K562 (cell line): Measurements from ENCODE around the gene SAPCD1. TPM values are rescaled to one million over a fixed set of nuclear protein-coding genes. Genes with fewer than 3 reads are reported as not detected.
A peak's percentile ranks its signal among the peaks of the same experiment; 100 is the strongest.

Experiments
- BHLHE40 ChIP-seq: IDR thresholded peaks from 2 replicates; pipeline ENCODE4 v1.6.1; 2011; ENCODE audit warnings: low read length, improper control_type of control experiment
- CC2D1A ChIP-seq: fragments of 450-650 bp; IDR thresholded peaks from 2 replicates; pipeline ENCODE4 v1.6.1; 2017; ENCODE audit warnings: mild to moderate bottlenecking
- DPF2 ChIP-seq: fragments of 450-650 bp; IDR thresholded peaks from 2 replicates; pipeline ENCODE4 v1.6.1; 2016
- FOSL1 ChIP-seq: fragments of 200-800 bp; sonication (Bioruptor generic); conservative IDR thresholded peaks from 2 replicates; pipeline ENCODE4 v1.6.1; 2016; ENCODE audit warnings: missing genetic modification characterization, missing compliant biosample characterization
- GABPB2 ChIP-seq: fragments of 250-450 bp; sonication (Bioruptor Pico); conservative IDR thresholded peaks from 2 replicates; pipeline ENCODE4 v1.5.1; 2021; ENCODE audit warnings: mild to moderate bottlenecking
- NR2C2 ChIP-seq, 2 experiments: fragments of 200-800 bp in 1 of 2; sonication (Bioruptor generic) in 1 of 2; sonication (generic) in 1 of 2; formaldehyde crosslinking in 1 of 2; IDR thresholded peaks; 2 replicates each; pipeline versions ENCODE4 v1.6.1 to v1.8.0; 2016 to 2022; ENCODE audit warnings: mild to moderate bottlenecking in 1 of 2, missing compliant biosample characterization in 1 of 2, missing genetic modification characterization in 1 of 2, missing genetic modification reagents in 1 of 2
- PBX2 ChIP-seq, 2 experiments: IDR thresholded peaks in 1 of 2; conservative IDR thresholded peaks in 1 of 2; 2 replicates each; pipeline ENCODE4 v1.6.1; 2016; ENCODE audit warnings: low read depth in 2 of 2, mild to moderate bottlenecking in 1 of 2, missing compliant biosample characterization in 1 of 2, missing genetic modification characterization in 1 of 2, moderate library complexity in 1 of 2
- SIN3A ChIP-seq, 2 experiments: fragments of 150-350 bp in 1 of 2; IDR thresholded peaks; 2 replicates each; pipeline ENCODE4 v1.6.1; 2011 to 2016; ENCODE audit warnings: borderline replicate concordance in 2 of 2, low read depth in 2 of 2, low read length in 2 of 2, mild to moderate bottlenecking in 2 of 2, moderate library complexity in 2 of 2; ENCODE audit not compliant: control insufficient read depth in 1 of 2
- SMARCA4 ChIP-seq: fragments of 450-650 bp; IDR thresholded peaks from 2 replicates; pipeline ENCODE4 v1.6.1; 2016
- SREBF2 ChIP-seq: sonication (generic); formaldehyde crosslinking; IDR thresholded peaks from 2 replicates; pipeline ENCODE4 v1.4.0; 2020; ENCODE audit warnings: mild to moderate bottlenecking, missing genetic modification reagents
- TAF15 ChIP-seq: fragments of 200-400 bp; formaldehyde crosslinking; IDR thresholded peaks from 2 replicates; pipeline ENCODE4 v1.6.1; 2017; ENCODE audit warnings: mild to moderate bottlenecking, low read depth, low read length, moderate library complexity
- TCF3 ChIP-seq: sonication (generic); formaldehyde crosslinking; IDR thresholded peaks from 2 replicates; pipeline ENCODE4 v1.4.0; 2020; ENCODE audit warnings: mild to moderate bottlenecking, missing genetic modification reagents
- ZBTB9 ChIP-seq: fragments of 450-650 bp; formaldehyde crosslinking; IDR thresholded peaks from 2 replicates; pipeline ENCODE4 v1.4.0; 2020; ENCODE audit warnings: mild to moderate bottlenecking, moderate library complexity
- ZNF24 ChIP-seq: fragments of 450-650 bp; IDR thresholded peaks from 2 replicates; pipeline ENCODE4 v1.6.1; 2016
- ZNF316 ChIP-seq: fragments of 450-650 bp; IDR thresholded peaks from 2 replicates; pipeline ENCODE4 v1.6.1; 2016
- ZNF354B ChIP-seq: fragments of 250-450 bp; sonication (Bioruptor Pico); IDR thresholded peaks from 2 replicates; pipeline ENCODE4 v1.4.0; 2020
- ZNF695 ChIP-seq: fragments of 450-650 bp; formaldehyde crosslinking; IDR thresholded peaks from 2 replicates; pipeline ENCODE4 v1.4.0; 2020; ENCODE audit warnings: mild to moderate bottlenecking, moderate library complexity
- polyA plus RNA-seq, 8 experiments: library from polyadenylated mRNA; depleted of rRNA in 4 of 8; stranded (reverse) in 5 of 8; unstranded in 3 of 8; fragments of >200 nt; fragmentation: Nextera tagmentation in 2 of 8; fragmentation: Illumina TruSeq in 1 of 8; extraction: Ambion mirVana in 2 of 8; extraction: Trizol in 1 of 8; gene quantifications; 2 replicates each; pipeline versions ENCODE4 v1.2.1 to v1.2.3, GENCODE V29; 2011 to 2014; ENCODE audit warnings: inconsistent platforms in 1 of 8, missing spikeins in 1 of 8
- total RNA-seq, 7 experiments: library from RNA; depleted of rRNA in 6 of 7; stranded (reverse); fragments of >200 nt in 6 of 7; fragmentation: Illumina TruSeq in 2 of 7; extraction: Trizol in 2 of 7; gene quantifications; 2 replicates each; pipeline versions ENCODE4 v1.2.1 to v1.2.3, GENCODE V29; 2011 to 2021; ENCODE audit warnings: low replicate concordance in 1 of 7
- TF ChIP-seq, protein P1 (sequence below): fragments of 450-650 bp; IDR thresholded peaks from 2 replicates; pipeline ENCODE4 v1.6.1; 2016; ENCODE audit warnings: borderline replicate concordance
- TF ChIP-seq, protein P2 (sequence below): sonication (generic); formaldehyde crosslinking; IDR thresholded peaks from 2 replicates; pipeline ENCODE4 v1.8.0; 2022; ENCODE audit warnings: missing genetic modification reagents, mild to moderate bottlenecking, borderline replicate concordance

SAPCD1 gene
- total and polyA plus RNA-seq, 9 of the 15 experiments (the other 6 are each of a cell fraction or from before 2014, with no cell fraction given), result 2.6 to 30.2 (median 7.4) TPM

- TF ChIP-seq ZNF24, result no peak
- TF ChIP-seq ZNF695, result no peak
- peak; percentile 12; the same call in 1 of the 2 replicates for TF ChIP-seq SMARCA4
- TF ChIP-seq SREBF2 (CRISPR knock-in tag), result no peak
- peak; percentile 44 for TF ChIP-seq TCF3 (CRISPR knock-in tag)
- no peak for TF ChIP-seq NR2C2 (CRISPR knock-in tag; IDR thresholded peaks at IDR 0.05)
- TF ChIP-seq NR2C2 (tag; IDR thresholded peaks at IDR 0.05), result no peak
- peak; percentile 73; the same call in 1 of the 2 replicates for TF ChIP-seq ZBTB9
- TF ChIP-seq, protein P1, sequence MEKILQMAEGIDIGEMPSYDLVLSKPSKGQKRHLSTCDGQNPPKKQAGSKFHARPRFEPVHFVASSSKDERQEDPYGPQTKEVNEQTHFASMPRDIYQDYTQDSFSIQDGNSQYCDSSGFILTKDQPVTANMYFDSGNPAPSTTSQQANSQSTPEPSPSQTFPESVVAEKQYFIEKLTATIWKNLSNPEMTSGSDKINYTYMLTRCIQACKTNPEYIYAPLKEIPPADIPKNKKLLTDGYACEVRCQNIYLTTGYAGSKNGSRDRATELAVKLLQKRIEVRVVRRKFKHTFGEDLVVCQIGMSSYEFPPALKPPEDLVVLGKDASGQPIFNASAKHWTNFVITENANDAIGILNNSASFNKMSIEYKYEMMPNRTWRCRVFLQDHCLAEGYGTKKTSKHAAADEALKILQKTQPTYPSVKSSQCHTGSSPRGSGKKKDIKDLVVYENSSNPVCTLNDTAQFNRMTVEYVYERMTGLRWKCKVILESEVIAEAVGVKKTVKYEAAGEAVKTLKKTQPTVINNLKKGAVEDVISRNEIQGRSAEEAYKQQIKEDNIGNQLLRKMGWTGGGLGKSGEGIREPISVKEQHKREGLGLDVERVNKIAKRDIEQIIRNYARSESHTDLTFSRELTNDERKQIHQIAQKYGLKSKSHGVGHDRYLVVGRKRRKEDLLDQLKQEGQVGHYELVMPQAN, result no peak
- TF ChIP-seq GABPB2 (CRISPR knock-in tag), result no peak
- TF ChIP-seq ZNF354B (CRISPR knock-in tag), result no peak
- TF ChIP-seq DPF2, result no peak; the same call in 1 of the 2 replicates
- no peak for TF ChIP-seq SIN3A (IDR thresholded peaks at IDR 0.05; ENCODE audit: borderline replicate concordance in 2 of 2, control insufficient read depth in 1 of 2, low read depth in 2 of 2, low read length in 2 of 2)
- TF ChIP-seq, protein P2, sequence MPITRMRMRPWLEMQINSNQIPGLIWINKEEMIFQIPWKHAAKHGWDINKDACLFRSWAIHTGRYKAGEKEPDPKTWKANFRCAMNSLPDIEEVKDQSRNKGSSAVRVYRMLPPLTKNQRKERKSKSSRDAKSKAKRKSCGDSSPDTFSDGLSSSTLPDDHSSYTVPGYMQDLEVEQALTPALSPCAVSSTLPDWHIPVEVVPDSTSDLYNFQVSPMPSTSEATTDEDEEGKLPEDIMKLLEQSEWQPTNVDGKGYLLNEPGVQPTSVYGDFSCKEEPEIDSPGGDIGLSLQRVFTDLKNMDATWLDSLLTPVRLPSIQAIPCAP, result no peak
- peak; percentile 95 for TF ChIP-seq ZNF316
- peak; percentile 48; the same call in 1 of the 2 replicates for TF ChIP-seq FOSL1 (tag)
- peak; percentile 31; the same call in 1 of the 2 replicates for TF ChIP-seq CC2D1A
- no peak for TF ChIP-seq BHLHE40
- TF ChIP-seq PBX2 (CRISPR knock-in tag; IDR thresholded peaks at IDR 0.05; ENCODE audit: low read depth), result no peak; the same call in 1 of the 2 replicates
- peak; percentile 81; the same call in 1 of the 2 replicates for TF ChIP-seq PBX2 (tag; conservative IDR thresholded peaks at IDR 0.05; ENCODE audit: low read depth)
- TF ChIP-seq TAF15, result no peak
Observed at GRCh38 chr6:31727034-31727716, 35.3 kb upstream of the SAPCD1 start (continued).
